Stimulated activated CD4-positive, alpha-beta T cell treated with anti-CD3 and anti-CD28 coated beads, Interleukin-12 subunit alpha, Interleukin-12 subunit beta, amount 100 ng/mL, for 4 hours (primary cell): ENCODE results near the gene PHF2.

Source experiments
- DNase-seq: peaks from one replicate; pipeline ENCODE4 v3.0.0-alpha.2; 2020

PHF2 gene

DNA sequence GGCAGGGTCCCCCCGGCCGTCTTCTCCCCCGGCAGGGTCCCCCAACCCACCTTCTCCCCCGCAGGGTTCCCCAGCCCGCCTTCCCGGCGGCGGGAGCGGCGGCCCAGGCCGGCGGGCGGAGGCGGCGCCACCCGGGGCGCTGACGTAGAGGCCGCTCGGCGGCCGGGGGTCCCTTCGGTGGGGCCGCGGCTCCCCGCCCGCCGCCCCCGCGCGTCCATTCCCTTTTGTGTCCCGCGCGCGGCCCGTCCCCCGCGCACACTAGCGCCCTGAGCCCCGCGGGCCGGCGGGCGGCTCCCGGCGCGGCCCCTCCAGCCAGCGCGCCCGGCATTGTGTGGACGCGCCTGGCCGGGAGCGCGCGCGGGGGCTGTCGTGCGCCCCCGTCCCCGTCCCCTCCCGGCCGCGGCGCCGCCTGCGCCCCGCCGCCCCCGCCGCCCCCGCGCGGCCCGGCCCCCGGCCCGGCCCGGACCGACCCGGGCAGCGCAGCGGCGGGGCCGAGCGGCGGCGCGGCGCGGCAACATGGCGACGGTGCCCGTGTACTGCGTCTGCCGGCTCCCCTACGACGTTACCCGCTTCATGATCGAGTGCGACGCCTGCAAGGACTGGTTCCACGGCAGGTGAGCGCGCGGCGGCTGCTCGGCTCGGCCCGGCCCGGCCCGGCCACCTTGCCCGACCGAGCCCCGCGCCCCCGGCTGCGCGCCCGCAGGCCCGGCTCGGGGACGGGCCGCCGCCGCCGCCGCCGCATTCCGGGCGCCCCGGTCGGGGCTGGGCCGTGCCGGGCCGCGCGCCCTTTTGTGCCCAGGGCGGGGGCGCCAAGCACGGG lies at the start of gene PHF2:
TSS of gene PHF2 (plus strand) at position 327 of the 820 bp plus-strand sequence. CDS start at position 517, 190 bp downstream.
- peak; percentile 33 for DNase-seq

DNA sequence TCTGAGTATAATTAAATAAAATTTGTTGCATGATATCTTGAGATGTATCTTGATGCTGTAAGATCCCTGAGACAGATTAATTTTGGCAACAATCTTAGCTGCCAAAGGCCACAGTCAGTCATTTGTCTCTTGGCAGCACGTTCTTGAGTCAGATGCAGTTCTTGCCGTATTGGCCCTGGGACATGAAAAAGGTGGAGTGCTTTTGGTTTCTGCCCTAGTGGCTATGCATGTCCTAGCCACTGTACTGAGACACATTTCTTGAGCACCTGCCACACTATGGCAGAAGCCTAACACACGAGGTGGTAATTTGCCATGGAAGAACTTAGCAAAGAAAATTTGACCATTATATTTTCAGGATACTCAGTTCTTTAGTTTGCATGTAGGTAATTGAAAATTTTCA lies 45.0 kb upstream of the PHF2 start:
- no peak for DNase-seq

DNA sequence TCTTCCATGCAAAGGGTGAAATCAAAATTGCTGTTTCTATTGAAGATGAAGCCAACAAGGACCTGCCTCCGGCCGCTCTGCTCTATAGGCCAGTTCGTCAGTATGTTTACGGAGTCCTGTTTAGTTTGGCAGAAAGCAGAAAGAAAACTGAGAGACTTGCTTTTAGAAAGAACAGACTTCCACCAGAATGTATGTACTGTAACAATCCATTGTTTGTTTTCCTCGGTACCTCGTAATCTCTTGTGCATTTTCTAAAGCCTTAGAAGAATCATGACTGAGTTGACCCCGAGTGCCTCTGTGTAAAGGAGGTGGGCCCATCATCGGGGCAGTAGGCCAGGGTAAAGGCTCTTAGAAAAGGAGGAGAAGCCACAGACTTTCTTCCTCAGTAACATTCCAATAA lies 44.2 kb upstream of the PHF2 start:
- DNase-seq: no peak

DNA sequence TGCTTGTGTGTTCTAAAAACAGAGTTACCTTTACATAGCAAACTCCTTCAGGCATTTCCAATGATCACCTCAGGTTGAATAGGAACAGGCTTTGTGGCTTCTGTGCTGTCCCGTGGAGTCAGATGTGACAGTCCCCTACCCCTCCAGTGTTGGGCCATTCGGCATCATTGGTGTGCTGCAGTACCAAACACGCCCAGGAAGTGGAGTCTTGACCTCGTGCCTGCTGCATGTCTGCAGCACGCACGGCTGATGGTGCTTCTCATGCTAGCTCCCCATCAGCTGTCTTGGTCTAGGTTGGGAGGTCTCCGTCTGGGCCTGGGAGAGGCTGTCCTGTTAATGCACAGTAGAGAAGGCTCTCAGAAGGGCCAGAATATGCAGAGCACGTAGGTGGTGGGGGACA lies 42.5 kb upstream of the PHF2 start:
- DNase-seq: no peak

DNA sequence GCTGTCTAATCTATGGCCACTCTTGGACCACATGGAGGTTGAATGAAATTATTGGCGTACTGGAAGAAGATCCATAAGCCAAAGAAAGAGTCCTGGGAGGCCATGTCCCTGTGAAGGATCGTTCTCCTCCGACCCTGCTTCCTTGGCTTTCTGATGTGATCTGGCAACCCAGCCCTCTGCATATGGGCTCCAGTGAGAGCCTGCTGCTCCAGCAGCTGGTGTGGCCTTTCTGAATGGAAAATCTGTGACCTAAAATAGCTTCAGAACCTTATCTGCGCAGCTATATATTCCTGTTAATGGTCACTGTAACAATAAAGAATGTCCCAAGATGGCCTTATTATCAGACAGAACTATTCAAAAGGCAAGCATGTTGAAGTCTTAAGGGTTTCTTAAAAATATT lies 40.2 kb upstream of the PHF2 start:
- no peak for DNase-seq

DNA sequence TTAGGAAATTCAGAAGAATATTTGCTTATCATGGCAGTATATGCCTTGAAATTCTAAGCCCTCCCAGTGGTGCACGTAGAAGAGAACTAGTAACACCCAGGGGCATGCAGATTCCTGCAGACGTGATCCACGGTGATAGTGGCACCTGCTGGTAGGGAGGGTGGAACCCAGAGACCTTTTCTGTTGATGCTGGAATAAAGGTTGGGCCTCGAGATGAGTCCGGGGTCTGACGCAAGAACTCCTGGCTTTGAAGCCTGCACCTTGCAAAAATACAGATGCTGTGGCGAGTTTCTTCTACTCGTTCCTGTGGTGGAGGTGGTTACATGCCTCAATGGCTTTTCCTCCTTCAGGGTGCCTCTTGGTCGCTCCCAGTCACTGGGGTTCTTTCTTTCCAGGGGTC lies 39.5 kb upstream of the PHF2 start:
- no peak for DNase-seq

DNA sequence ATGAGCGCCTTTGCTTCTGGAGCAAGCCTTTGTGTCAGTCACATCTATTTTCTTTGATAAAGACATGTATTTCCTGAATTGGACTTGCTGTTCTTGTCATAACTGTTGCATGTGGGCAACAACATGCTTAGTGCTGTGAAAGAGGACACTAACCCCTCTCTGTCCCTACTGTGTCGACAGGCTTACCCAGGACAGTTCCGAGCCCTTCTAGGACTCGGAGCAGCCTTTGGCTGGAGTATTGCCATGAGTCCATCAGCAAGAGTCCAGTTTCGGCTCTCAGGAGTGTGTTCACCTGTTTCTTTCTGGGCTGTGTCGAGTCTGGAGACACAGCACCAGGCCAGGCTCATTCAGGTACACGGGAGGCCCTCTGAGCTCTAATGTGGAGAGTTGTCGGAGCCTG lies 36.1 kb upstream of the PHF2 start:
- no peak for DNase-seq

DNA sequence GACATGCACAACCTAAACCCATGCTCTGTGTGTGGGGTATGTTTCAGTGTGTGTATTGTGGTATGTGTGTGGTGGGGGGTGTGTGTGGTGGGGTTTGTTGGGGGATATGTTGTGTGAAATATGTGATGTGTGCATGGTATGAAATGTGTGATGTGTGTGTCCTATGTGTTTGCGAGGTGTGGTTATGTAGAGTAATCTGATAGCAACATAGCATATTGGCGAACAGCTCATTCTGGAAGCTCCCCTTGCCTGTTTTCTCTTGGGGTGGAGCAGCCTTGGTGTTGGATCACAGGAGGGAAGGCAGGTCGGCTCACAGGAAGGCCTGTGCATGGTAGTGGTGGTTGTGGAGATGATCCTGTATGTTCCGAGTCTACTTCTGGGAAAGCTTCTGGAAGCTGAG lies 35.4 kb upstream of the PHF2 start:
- DNase-seq: no peak

DNA sequence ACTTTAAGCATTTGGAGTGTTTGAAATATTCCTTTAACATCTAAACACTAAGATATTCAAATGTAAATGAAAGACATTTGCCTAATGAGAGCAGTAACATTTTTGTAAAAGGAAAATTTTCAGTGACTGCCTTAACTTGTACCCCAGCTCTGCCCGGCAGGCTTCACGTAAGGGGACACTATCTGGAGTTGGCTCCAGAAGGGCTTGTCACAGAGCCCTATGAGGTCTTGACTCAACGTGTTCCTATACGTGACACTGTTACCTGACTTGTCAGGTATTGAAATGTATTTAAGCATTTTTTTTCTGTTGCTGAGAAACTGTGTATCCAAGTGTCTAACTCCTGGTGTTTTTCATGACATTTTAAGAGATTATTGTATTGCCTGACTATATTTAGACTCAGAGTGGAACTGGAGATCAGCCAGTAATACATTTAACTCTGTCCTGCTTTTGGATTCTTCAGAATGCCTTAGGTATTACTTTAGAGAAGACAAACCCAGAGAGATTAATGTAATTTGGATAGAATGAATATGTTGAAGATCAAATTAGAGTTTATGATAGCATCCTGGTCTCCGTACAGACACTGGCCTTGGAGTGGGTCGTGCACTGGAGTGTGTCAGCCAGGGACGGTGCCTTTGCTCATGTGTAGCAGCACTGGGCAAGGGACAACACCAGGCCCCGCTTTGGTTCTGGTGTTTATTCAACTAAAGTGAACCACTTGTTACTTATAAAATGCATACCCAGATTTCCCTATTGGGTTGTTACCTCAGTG lies 34.6 kb upstream of the PHF2 start:
- no peak for DNase-seq

DNA sequence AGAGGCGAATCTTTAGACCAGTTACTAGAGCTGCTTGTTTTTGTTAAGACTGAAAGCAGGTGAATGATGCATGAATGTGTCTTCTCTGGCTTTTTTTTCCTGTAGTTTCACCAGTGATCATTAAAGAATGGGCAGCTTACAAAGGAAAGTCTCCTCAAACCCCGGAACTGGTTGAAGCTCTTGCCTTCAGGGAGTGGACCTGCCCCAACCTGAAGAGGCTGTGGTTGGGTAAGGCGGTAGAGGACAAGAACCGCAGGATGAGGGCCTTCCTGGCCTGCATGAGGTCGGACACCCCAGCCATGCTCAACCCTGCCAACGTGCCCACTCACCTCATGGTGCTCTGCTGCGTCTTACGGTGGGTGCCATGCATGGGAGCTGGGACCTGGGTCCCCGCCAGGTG lies 33.3 kb upstream of the PHF2 start:
- no peak for DNase-seq

DNA sequence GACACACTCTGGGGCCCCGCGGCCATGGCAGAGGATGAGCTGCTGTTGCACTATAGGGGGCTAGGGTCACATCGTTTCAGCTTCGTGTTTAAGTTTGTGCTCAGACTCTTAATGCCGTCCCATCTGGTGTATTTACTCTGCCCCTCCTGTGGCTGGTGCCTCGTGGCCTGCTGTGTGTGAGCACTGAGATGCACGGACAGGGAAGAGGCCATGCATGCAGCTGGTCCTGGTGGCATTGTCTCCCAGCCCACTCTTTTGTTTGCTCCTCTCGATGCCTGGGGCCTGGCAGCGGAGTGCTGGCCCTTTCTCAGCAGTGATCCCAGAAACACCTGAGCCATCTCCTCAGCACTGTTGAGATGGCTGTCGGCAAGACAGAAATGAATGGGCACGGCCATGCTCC lies 30.0 kb upstream of the PHF2 start:
- no peak for DNase-seq

DNA sequence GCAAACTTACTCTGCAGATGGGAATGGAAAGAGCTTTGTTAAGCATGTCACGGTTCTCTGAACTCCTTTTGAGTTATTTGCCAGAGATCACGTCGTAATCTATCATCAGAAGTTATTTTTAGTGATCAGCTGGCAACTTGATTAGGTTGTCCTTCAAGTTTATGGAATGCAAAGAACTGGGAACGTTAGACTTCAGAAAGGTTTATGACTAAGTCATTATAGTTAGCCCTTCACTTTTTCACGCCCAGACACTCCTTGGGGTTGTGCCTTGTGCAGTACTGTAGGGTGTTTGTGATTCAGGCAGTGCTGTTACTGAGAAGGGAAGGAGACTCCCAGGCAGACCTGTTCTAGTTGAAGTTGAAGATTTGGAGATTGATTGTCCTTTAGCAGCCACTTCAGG lies 26.8 kb upstream of the PHF2 start:
- DNase-seq: no peak

DNA sequence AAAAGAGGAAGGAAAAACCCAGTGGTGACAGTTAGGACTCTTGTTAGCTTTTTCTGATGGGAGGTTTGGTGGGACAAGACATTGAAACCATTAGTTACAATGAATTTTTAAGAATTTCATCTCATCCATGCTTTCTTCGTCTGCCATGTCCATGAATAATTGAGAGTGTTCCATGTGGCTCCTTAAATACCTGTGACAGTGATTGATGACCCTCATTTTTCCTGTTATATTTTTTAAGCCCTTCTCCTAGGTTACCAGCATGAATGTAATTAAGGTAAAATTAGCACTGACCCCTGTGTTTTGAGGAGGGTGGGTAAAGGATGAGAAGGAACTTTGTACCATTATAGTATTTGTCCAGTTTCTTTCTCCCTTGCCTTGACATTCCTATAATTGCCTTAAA lies 23.5 kb upstream of the PHF2 start:
- no peak for DNase-seq

DNA sequence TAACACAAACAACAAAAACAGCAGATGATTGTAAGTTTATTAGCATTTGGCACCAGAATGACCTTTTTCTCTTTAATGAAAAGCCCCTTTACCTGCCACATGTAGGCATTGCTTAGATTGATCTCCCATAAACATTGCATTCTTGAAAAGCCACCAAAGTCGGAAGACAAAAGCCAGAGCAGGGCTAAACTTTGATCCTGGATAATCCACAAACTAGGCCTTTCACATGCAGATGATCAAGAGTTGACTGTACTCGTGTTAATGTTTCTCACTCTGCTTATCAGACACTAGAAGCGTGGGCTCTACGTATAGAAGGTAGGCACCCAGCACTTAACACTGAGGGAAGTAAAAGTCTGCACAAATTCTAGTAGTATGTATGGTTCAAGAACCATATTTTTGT lies 21.0 kb upstream of the PHF2 start:
- no peak for DNase-seq

DNA sequence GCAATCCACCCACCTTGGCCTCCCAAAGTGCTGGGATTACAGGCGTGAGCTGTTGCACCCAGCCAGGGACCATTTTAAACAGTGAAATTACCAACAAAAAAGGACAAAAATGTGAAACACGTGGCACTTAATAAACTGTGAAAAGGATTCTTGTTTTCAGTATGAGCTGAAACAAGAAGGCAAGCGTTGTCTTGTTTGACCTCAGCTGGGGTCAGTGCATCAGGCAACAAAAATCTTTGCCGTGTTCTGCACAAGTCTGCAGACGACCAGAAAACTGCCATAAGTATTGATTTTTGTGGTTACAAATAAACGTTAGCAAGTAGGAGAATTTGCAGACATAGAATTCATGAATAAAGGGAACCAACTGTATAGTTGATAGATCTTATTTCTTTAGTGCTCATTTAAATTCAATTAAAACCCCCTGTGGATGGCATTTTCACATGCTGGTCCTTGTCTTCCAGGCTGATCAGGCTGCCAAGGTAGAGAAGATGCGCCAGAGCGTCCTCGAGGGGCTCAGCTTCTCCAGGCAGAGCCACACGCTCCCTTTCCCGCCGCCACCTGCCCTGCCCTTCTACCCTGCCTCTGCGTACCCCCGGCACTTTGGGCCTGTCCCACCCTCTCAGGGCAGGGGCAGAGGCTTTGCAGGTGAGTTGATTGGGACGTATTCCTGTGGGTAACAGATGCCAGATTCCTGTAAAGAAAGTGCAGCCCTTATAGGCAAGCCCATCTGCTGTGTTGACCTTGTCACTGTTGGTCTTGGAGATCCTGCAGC lies 18.8 kb upstream of the PHF2 start:
- DNase-seq: no peak

DNA sequence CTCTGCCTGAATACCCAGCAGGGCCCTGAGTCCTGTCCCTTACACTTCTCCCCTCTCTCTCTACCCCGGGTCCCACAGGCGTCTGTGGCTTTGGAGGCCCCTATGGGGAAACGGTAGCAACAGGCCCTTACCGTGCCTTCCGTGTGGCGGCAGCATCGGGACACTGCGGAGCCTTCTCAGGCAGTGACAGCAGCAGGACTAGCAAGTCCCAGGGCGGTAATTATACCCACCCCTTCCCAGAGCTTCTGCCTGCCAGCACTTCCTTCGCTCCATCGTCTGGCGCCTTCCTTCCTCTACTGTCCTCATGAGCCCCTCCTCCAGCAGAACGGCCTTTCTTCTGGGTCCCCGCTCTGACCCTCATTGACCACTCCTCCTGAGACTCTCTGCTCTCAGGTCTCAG lies 17.9 kb upstream of the PHF2 start:
- no peak for DNase-seq

DNA sequence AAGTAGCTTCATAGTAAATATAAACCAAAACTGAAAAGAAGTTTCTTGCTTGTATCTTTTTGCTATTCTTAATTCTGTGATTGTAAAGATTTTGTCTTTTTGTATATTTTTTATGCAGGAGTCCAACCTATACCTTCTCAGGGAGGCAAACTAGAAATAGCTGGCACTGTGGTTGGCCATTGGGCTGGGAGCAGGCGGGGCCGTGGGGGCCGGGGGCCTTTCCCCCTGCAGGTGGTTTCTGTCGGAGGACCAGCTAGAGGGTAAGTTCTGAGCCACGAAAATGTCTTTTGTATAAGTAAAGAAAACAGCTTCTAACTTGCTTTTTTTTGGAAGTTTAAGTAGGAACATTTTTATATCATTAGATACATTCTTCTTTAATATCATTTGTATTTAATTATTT lies 15.4 kb upstream of the PHF2 start:
- DNase-seq: no peak

DNA sequence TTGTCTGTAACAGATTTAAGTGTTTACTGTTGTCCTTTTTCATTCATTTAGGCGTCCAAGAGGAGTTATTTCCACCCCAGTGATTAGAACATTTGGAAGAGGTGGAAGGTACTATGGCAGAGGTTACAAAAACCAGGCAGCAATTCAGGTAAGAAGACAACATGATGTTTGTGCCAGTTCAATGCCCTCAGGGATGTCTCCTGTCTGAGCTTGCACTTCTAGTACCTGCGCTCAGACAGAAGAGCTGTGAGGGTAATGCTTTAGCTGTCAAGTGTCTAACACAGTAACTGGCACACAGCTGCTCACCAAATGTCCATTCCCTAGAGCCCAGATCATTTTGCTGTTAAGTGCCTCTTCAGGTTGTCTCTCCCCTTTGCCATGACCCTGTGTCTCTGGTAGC lies 14.2 kb upstream of the PHF2 start:
- no peak for DNase-seq

DNA sequence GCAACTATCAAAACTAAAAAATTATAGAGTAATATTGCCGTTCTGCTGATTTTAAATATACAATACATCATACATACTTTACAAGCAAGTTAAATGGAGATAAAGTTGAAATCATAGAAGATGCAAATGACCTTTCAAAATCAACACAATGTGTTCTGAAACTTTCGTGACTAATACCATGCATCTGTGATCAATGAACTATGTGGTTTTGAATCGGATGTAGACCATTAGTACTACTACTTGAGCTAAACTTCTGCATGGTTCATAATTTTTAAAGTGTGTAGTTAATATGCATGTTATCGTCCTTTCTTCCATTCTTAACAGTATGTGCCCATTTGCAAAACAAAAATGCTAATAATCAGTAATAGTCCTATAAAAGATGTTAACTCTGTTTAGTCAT lies 11.3 kb upstream of the PHF2 start:
- DNase-seq: no peak

DNA sequence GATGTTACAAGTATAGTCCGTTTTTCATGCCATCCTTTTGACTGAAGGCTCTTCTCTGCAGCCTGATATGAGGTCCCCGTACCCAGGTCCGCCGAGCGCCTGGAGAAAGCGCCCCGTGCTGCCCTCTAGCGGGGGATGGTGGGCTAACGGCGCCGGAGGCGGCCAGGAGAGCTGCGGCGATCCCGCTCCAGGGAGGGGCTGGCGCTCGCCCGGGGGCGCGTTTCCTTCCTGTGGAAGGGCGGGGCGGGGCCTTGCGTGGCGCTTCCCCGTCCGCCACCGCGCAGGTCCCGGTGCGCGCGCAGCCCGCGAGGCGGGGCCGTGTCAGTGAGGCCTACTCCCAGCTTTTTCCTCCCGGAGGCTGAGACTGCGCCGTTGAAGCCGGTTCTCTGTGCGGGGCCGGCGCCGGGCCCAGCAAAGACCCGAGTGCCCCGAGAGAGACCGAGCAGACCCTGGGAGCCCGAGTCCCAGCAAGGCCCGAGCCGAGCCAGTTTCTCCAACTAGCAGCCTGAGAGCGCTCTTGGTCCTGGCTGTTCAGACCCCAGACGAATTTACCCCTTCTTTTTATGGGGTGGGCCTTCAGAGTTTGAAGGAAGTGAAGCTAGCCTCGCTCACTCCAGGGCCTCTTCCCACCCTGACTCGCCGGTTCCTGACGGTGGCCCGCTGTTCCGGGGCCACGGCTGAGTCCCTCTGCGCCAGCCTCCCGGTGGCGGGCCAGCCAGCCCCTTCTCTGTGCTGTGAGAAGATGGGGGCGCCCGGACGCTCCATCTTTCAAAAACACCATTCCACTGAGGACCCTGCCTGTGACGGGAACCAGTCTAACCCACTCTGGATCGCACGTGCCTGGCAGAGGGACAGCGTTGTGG lies 9.7 kb upstream of the PHF2 start:
- DNase-seq: peak; percentile 100

DNA sequence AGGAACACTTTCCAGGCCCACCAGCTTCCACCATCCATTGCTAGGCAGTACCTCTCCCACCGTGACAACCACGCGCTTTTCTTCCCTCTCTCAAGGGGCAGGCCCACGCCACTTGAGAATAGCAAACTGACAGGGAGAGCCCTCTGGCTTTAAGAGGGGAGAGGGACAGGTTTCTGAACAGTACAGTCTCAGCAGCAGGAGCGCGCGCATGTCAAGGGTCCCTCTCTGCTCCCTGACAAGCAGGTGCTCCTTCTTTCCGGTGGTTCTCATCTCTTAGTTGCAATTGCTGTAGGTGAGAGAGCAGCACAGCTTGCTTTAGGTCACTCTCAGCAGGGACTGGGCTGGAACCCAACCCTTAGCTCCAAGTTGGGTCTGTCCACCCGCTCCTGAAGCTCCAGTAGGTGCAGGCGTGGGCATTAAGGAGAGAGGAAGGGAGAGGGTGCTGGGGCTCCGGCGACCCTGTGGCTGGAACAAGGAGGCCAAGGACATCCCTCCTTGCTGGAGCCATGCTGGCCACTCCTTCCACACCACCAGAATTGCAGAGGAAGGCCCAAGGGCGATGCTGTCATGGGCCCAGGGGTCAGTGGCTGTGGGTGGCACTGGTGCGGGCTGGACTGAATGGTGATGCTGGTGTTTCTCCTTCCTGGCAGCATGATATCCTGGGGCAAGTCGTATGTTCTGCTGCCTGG lies 9.0 kb upstream of the PHF2 start:
- no peak for DNase-seq

DNA sequence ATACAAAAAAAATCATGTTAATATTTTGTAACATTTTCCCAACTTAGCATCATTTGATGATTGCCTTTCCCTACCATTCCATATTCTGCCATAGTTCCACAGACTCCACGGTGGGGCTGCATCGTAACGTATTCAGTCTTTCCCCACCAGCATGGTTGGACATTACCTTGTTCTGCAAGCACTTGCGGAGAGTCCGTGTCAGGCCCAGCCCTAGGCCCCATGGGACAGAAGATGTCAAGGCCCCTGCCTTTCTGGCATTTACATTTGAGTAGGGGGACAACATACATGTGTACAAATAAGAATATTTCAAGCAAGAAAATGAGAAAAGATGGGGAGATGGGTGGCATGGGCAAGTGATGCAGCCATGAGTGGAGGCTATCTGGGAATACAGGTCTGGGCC lies 8.2 kb upstream of the PHF2 start:
- no peak for DNase-seq
